Hepatocyte (in vitro differentiated cells): ENCODE results near the gene WDR87. TPM values are rescaled to one million over a fixed set of nuclear protein-coding genes. Genes with fewer than 3 reads are reported as not detected.

Source experiments
- DNase-seq: peaks from one replicate; pipeline ENCODE4 v3.0.0-alpha.2; 2016; ENCODE audit warnings: low spot score
- H2AFZ ChIP-seq: fragments of 200-600 bp; sonication (generic); 2 replicates; pipeline ENCODE4 v1.6.0; 2016; ENCODE audit warnings: antibody characterized with exemption, mild to moderate bottlenecking
- H3K27ac ChIP-seq: fragments of 200-600 bp; sonication (generic); 2 replicates; pipeline ENCODE4 v1.5.1; 2016; ENCODE audit warnings: mild to moderate bottlenecking
- H3K27me3 ChIP-seq: fragments of 200-600 bp; sonication (generic); 2 replicates; pipeline ENCODE4 v1.6.1; 2016
- H3K36me3 ChIP-seq: fragments of 200-600 bp; sonication (generic); replicated peaks from 2 replicates; pipeline ENCODE4 v1.5.1; 2016; ENCODE audit warnings: low read depth; ENCODE audit not compliant: insufficient read depth
- H3K4me1 ChIP-seq: fragments of 200-600 bp; sonication (generic); 2 replicates; pipeline ENCODE4 v1.5.1; 2016; ENCODE audit warnings: mild to moderate bottlenecking, moderate library complexity; ENCODE audit not compliant: insufficient read depth
- H3K4me2 ChIP-seq: fragments of 200-600 bp; sonication (generic); 2 replicates; pipeline ENCODE4 v1.6.0; 2016
- H3K4me3 ChIP-seq: fragments of 200-600 bp; sonication (generic); 2 replicates; pipeline ENCODE4 v1.5.1; 2016; ENCODE audit warnings: mild to moderate bottlenecking
- H3K79me2 ChIP-seq: fragments of 200-600 bp; sonication (generic); 2 replicates; pipeline ENCODE4 v1.6.0; 2017; ENCODE audit warnings: mild to moderate bottlenecking
- H3K9me2 ChIP-seq: fragments of 200-600 bp; sonication (generic); replicated peaks from 2 replicates; pipeline ENCODE4 v1.6.0; 2017; ENCODE audit warnings: mild to moderate bottlenecking; ENCODE audit not compliant: insufficient read depth
- H3K9me3 ChIP-seq: fragments of 200-600 bp; sonication (generic); 2 replicates; pipeline ENCODE4 v1.5.1; 2016; ENCODE audit warnings: low read depth, mild to moderate bottlenecking
- H4K20me1 ChIP-seq: fragments of 200-600 bp; sonication (generic); 2 replicates; pipeline ENCODE4 v1.6.0; 2016; ENCODE audit warnings: mild to moderate bottlenecking; ENCODE audit not compliant: insufficient read depth, poor library complexity, severe bottlenecking
- CTCF ChIP-seq: fragments of 200-600 bp; sonication (generic); IDR thresholded peaks from 2 replicates; pipeline ENCODE4 v1.5.1; 2016; ENCODE audit warnings: antibody characterized with exemption, mild to moderate bottlenecking; ENCODE audit not compliant: poor library complexity
- EZH2 ChIP-seq: fragments of 200-600 bp; sonication (generic); IDR thresholded peaks from 2 replicates; pipeline ENCODE4 v1.6.1; 2016; ENCODE audit warnings: antibody characterized with exemption, mild to moderate bottlenecking, borderline replicate concordance
- EZH2phosphoT487 ChIP-seq: fragments of 200-600 bp; sonication (generic); IDR thresholded peaks from one replicate; pipeline ENCODE4 v1.6.1; 2018; ENCODE audit warnings: antibody characterized with exemption, mild to moderate bottlenecking, low read depth, moderate library complexity; ENCODE audit not compliant: unreplicated experiment, severe bottlenecking
- WGBS: methylation state at CpG from one replicate; pipeline ENCODE4 v1.1.6; 2016; ENCODE audit warnings: low lambda C conversion rate; ENCODE audit errors: missing lambda C conversion rate; 5-methylcytosine and 5-hydroxymethylcytosine counted together
- polyA plus RNA-seq: library from polyadenylated mRNA; unstranded; fragments of >200 nt; fragmentation: Nextera tagmentation; extraction: Ambion mirVana; gene quantifications from 2 replicates; pipeline ENCODE4 v1.2.1, GENCODE V29; 2016
- total RNA-seq: library from RNA; depleted of rRNA; stranded (reverse); fragments of >200 nt; gene quantifications from 2 replicates; pipeline ENCODE4 v1.2.3, GENCODE V29; 2014

WDR87 gene
- total and polyA plus RNA-seq, 2 experiments from 2014 or later: not detected

GRCh38 chr19:37929355-37929923 lies 23.0 kb upstream of the WDR87 start:
- Histone ChIP-seq H3K36me3 (no peaks in the 10 kb centered on the region), H3K4me1 (peaks cover 28% of the 10 kb centered on the region), H2AFZ (no peak overlapping the region), H3K27ac (no peak overlapping the region), H4K20me1 (no peaks in the 10 kb centered on the region), H3K9me3 (no peaks in the 10 kb centered on the region), H3K9me2 (no peaks in the 10 kb centered on the region), H3K4me2 (no peak overlapping the region), H3K4me3 (no peak overlapping the region), H3K27me3 (no peaks in the 10 kb centered on the region), H3K79me2 (peaks cover 50% of the 10 kb centered on the region)
- TF ChIP-seq EZH2phosphoT487: no peak
- TF ChIP-seq EZH2: no peak
- TF ChIP-seq CTCF: no peak
- no peak for DNase-seq
- WGBS: 71% methylated on average over 4 of the region's 4 CpGs

- Histone ChIP-seq H3K4me1 (peaks cover 20% of the 10 kb centered on the region), H3K36me3 (no peaks in the 10 kb centered on the region), H3K79me2 (peaks cover 53% of the 10 kb centered on the region), H3K27ac (no peak overlapping the region), H4K20me1 (no peaks in the 10 kb centered on the region), H3K9me2 (no peaks in the 10 kb centered on the region), H3K9me3 (no peaks in the 10 kb centered on the region), H3K4me2 (no peak overlapping the region), H3K27me3 (no peaks in the 10 kb centered on the region), H2AFZ (no peak overlapping the region), H3K4me3 (no peak overlapping the region)
- DNase-seq: no peak
- TF ChIP-seq EZH2phosphoT487: no peak
- TF ChIP-seq CTCF: no peak
- no peak for TF ChIP-seq EZH2
- WGBS: 68% methylated on average over 5 of the region's 5 CpGs
Observed at GRCh38 chr19:37928527-37929286, 22.3 kb upstream of the WDR87 start.

- H3K79me2 ChIP-seq: peaks cover 66% of the 10 kb centered on the region
- H3K4me2 ChIP-seq: no peak overlapping the region
- no peak for DNase-seq
- 91% methylated on average over 5 of the region's 5 CpGs for WGBS
- H3K27ac ChIP-seq: no peak overlapping the region
- no peak overlapping the region for H3K4me3 ChIP-seq
- no peaks in the 10 kb centered on the region for H3K27me3 ChIP-seq
- H4K20me1 ChIP-seq: no peaks in the 10 kb centered on the region
- H2AFZ ChIP-seq: no peak overlapping the region
- H3K4me1 ChIP-seq: peaks cover 6% of the 10 kb centered on the region
- H3K9me2 ChIP-seq: no peaks in the 10 kb centered on the region
- H3K36me3 ChIP-seq: no peaks in the 10 kb centered on the region
- TF ChIP-seq EZH2phosphoT487: no peak
- no peak for TF ChIP-seq CTCF
- no peak for TF ChIP-seq EZH2
- H3K9me3 ChIP-seq: no peaks in the 10 kb centered on the region
Observed at GRCh38 chr19:37926711-37927110, 20.3 kb upstream of the WDR87 start.
